AG08395 (cell line): Measurements from ENCODE around the gene LALBA.
"Not testable (repeated sequence)": the region's sequence is repeated elsewhere in the genome, so short reads cannot be mapped to it uniquely, and the experiment has no call there.

Experiments used
- DNase-seq: peaks from one replicate; pipeline ENCODE4 v3.0.0; 2012; ENCODE audit warnings: mixed read lengths, low spot score

LALBA gene

GRCh38 chr12:48569946-48570345 is at the start of gene LALBA:
LALBA (minus strand) TSS chr12:48570046; CDS start chr12:48570020, 26 bp downstream.
- no peak for DNase-seq

GRCh38 chr12:48618541-48618940 is 48.7 kb upstream of the LALBA start:
- DNase-seq = peak; percentile 78

GRCh38 chr12:48615681-48616080 is 45.8 kb upstream of the LALBA start:
- no peak for DNase-seq

GRCh38 chr12:48613321-48613720 is 43.5 kb upstream of the LALBA start:
- no peak for DNase-seq

GRCh38 chr12:48602192-48602989 is 32.5 kb upstream of the LALBA start:
- DNase-seq = no peak

- DNase-seq = peak; percentile 16
Observed at GRCh38 chr12:48601013-48601756, 31.3 kb upstream of the LALBA start.

- no peak for DNase-seq
Observed at GRCh38 chr12:48600552-48600951, 30.7 kb upstream of the LALBA start.

GRCh38 chr12:48592591-48593086 is 22.8 kb upstream of the LALBA start:
- DNase-seq = no peak

- no peak for DNase-seq
Observed at GRCh38 chr12:48586361-48586760, 16.5 kb upstream of the LALBA start.

- DNase-seq = no peak
Observed at GRCh38 chr12:48583728-48584127, 13.9 kb upstream of the LALBA start.

GRCh38 chr12:48580831-48581230 is 11.0 kb upstream of the LALBA start:
- no peak for DNase-seq

GRCh38 chr12:48572326-48572725 is 2.5 kb upstream of the LALBA start:
- no peak for DNase-seq

GRCh38 chr12:48567731-48568130 is 2.1 kb downstream of the LALBA start:
- no peak for DNase-seq

- no peak for DNase-seq
Observed at GRCh38 chr12:48557919-48558318, 11.9 kb downstream of the LALBA start.

- no peak for DNase-seq
Observed at GRCh38 chr12:48556631-48557030, 13.2 kb downstream of the LALBA start.

- DNase-seq = not testable (repeated sequence)
Observed at GRCh38 chr12:48553666-48554343, 16.0 kb downstream of the LALBA start.

GRCh38 chr12:48551636-48552035 is 18.2 kb downstream of the LALBA start:
- DNase-seq = not testable (repeated sequence)

- DNase-seq = not testable (repeated sequence)
Observed at GRCh38 chr12:48547012-48547411, 22.8 kb downstream of the LALBA start.

- no peak for DNase-seq
Observed at GRCh38 chr12:48545833-48546469, 23.9 kb downstream of the LALBA start.

- peak; percentile 28 for DNase-seq
Observed at GRCh38 chr12:48542300-48542928, 27.4 kb downstream of the LALBA start.

GRCh38 chr12:48536602-48537001 is 33.2 kb downstream of the LALBA start:
- DNase-seq = no peak

GRCh38 chr12:48532601-48533000 is 37.2 kb downstream of the LALBA start:
- no peak for DNase-seq
